OCI-LY7 (cell line): ENCODE data around the gene SPART.

Source experiments
- EZH2phosphoT487 ChIP-seq: fragments of 200-600 bp; sonication (generic); IDR thresholded peaks from 2 replicates; pipeline ENCODE4 v1.6.1; 2018; ENCODE audit warnings: low read depth, borderline replicate concordance, mild to moderate bottlenecking, mixed run types, antibody characterized with exemption, low read length, moderate library complexity, mixed read lengths
- TF ChIP-seq, protein P1 (sequence below): fragments of 200-600 bp; sonication (generic); conservative IDR thresholded peaks from 2 replicates; pipeline ENCODE4 v1.5.1; 2014; ENCODE audit warnings: mild to moderate bottlenecking, antibody characterized with exemption, low read length, moderate library complexity, mixed read lengths

DNA sequence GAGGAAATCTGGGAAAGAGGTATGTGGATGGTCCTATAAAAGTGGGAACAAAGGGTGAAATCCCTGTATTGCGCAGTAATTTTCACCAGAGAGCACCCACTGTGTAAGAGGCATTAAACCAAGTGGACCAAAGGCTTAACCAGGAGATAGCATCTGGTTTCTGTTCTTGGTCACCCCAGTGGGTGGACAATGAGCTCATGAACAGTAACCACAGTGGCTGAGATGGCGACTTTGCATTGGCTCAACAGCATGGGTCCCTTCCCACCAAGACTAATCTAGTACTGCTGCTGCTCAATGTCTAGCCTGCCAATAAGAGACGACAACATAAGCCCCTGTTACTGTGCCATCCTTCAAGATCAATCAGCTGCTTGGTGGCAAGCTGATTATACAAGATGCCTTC, 85.2 kb downstream of the SPART start:
- TF ChIP-seq, protein P1, sequence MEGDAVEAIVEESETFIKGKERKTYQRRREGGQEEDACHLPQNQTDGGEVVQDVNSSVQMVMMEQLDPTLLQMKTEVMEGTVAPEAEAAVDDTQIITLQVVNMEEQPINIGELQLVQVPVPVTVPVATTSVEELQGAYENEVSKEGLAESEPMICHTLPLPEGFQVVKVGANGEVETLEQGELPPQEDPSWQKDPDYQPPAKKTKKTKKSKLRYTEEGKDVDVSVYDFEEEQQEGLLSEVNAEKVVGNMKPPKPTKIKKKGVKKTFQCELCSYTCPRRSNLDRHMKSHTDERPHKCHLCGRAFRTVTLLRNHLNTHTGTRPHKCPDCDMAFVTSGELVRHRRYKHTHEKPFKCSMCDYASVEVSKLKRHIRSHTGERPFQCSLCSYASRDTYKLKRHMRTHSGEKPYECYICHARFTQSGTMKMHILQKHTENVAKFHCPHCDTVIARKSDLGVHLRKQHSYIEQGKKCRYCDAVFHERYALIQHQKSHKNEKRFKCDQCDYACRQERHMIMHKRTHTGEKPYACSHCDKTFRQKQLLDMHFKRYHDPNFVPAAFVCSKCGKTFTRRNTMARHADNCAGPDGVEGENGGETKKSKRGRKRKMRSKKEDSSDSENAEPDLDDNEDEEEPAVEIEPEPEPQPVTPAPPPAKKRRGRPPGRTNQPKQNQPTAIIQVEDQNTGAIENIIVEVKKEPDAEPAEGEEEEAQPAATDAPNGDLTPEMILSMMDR = no peak
- TF ChIP-seq EZH2phosphoT487 = no peak
